HCT116 (cell line): ENCODE data around the gene TBRG4. TPM values are rescaled to one million over a fixed set of nuclear protein-coding genes. Genes with fewer than 3 reads are reported as not detected.

Source experiments
- ATAC-seq: fragments of 200-7000 bp; cut with Tn5 transposase; 2 replicates; pipeline ENCODE4 v1.9.1; 2020; ENCODE audit warnings: mild to moderate bottlenecking, moderate library complexity
- BruUV-seq: library from RNA; stranded (reverse); fragments of 400-500 nt; replicated peaks from 2 replicates; lab custom pipeline; 2021; lab: Mats Ljungman, UMichigan
- CTCF ChIA-PET: fragments of 300-600 bp; sonication (Branson Sonifier 250); formaldehyde crosslinking; loops from one replicate; lab custom pipeline; 2021; ENCODE audit warnings: antibody characterized with exemption; lab: Charles Lee
- POLR2A ChIA-PET: fragments of 300-600, 350-600 bp; sonication (Branson Sonifier 250); formaldehyde crosslinking; loops from one replicate; lab custom pipeline; 2021; ENCODE audit warnings: antibody characterized with exemption; lab: Charles Lee
- RAD21 ChIA-PET, 2 experiments: fragments of 300-600 bp; sonication (Branson Sonifier 250); formaldehyde crosslinking; loops; one replicate each; lab custom pipeline; 2023; ENCODE audit warnings: low total read pairs in 2 of 2; ENCODE audit not compliant: uncharacterized antibody in 2 of 2, unreplicated experiment in 2 of 2, low non-redundant PET in 1 of 2; lab: Charles Lee
- DNase-seq: peaks from one replicate; pipeline ENCODE4 v3.0.0-alpha.2; 2010; ENCODE audit warnings: low read depth, low spot score
- H2AFZ ChIP-seq: fragments of 200-600 bp; shearing (Covaris generic), sonication (generic); 2 replicates; pipeline ENCODE4 v1.6.1; 2017; ENCODE audit warnings: low read depth, mixed run types, mixed read lengths, antibody characterized with exemption, low read length; ENCODE audit not compliant: poor library complexity, severe bottlenecking
- H3K27ac ChIP-seq: 2 replicates; pipeline ENCODE4 v1.5.1; 2012; ENCODE audit warnings: low read depth, low read length
- H3K27me3 ChIP-seq: fragments of 200-600 bp; sonication (generic); 2 replicates; pipeline ENCODE4 v1.6.1; 2016; ENCODE audit warnings: mixed run types, low read length, mixed read lengths; ENCODE audit not compliant: insufficient read depth
- H3K36me3 ChIP-seq, 2 experiments: fragments of 200-500 bp in 1 of 2; fragments of 200-600 bp in 1 of 2; sonication (Bioruptor generic) in 1 of 2; sonication (generic) in 1 of 2; 2 replicates each; pipeline versions ENCODE4 v1.5.1 to v1.6.1; 2014 to 2016; ENCODE audit warnings: low read length in 2 of 2, inconsistent platforms in 1 of 2, mixed read lengths in 1 of 2, mixed run types in 1 of 2; ENCODE audit not compliant: insufficient read depth in 2 of 2, control insufficient read depth in 1 of 2
- H3K4me1 ChIP-seq, 2 experiments: fragments of 200-600 bp in 1 of 2; sonication (generic) in 1 of 2; 2 replicates each; pipeline versions ENCODE4 v1.5.1 to v1.6.1; 2012 to 2017; ENCODE audit warnings: low read length in 2 of 2, inconsistent platforms in 1 of 2, mild to moderate bottlenecking in 1 of 2, mixed read lengths in 1 of 2, mixed run types in 1 of 2, moderate library complexity in 1 of 2; ENCODE audit not compliant: insufficient read depth in 2 of 2, control insufficient read depth in 1 of 2
- H3K4me2 ChIP-seq: fragments of 200-600 bp; sonication (generic); 2 replicates; pipeline ENCODE4 v1.6.1; 2017; ENCODE audit warnings: mixed run types, low read length, mixed read lengths
- H3K4me3 ChIP-seq, 2 experiments: fragments of 200-600 bp in 1 of 2; sonication (generic) in 1 of 2; replicated peaks in 1 of 2; 2 replicates each; pipeline ENCODE4 v1.5.1; 2011 to 2016; ENCODE audit warnings: low read length in 2 of 2, control low read depth in 1 of 2, low read depth in 1 of 2, mild to moderate bottlenecking in 1 of 2, mixed read lengths in 1 of 2, mixed run types in 1 of 2
- H3K79me2 ChIP-seq: fragments of 200-600 bp; sonication (generic); 2 replicates; pipeline ENCODE4 v1.6.1; 2017; ENCODE audit warnings: mild to moderate bottlenecking, mixed run types, low read length, moderate library complexity, mixed read lengths; ENCODE audit not compliant: insufficient read depth
- H3K9ac ChIP-seq: fragments of 200-600 bp; sonication (generic); 2 replicates; pipeline ENCODE4 v1.6.1; 2016; ENCODE audit warnings: low read length, mixed read lengths
- H3K9me2 ChIP-seq: fragments of 200-600 bp; sonication (generic), shearing (Covaris generic); 2 replicates; pipeline ENCODE4 v1.6.1; 2017; ENCODE audit warnings: mixed run types, mild to moderate bottlenecking, moderate library complexity; ENCODE audit not compliant: insufficient read depth
- H3K9me3 ChIP-seq, 2 experiments: fragments of 200-500 bp in 1 of 2; fragments of 200-600 bp in 1 of 2; sonication (Bioruptor generic) in 1 of 2; sonication (generic) in 1 of 2; 2 replicates each; pipeline ENCODE4 v1.6.1; 2014 to 2017; ENCODE audit warnings: low read length in 2 of 2, mixed read lengths in 2 of 2, inconsistent platforms in 1 of 2, low read depth in 1 of 2, mild to moderate bottlenecking in 1 of 2, mixed run types in 1 of 2, moderate library complexity in 1 of 2; ENCODE audit not compliant: control insufficient read depth in 1 of 2, insufficient read depth in 1 of 2
- H4K20me1 ChIP-seq: fragments of 200-600 bp; sonication (generic), shearing (Covaris generic); 2 replicates; pipeline ENCODE4 v1.6.1; 2017; ENCODE audit warnings: mixed run types, mild to moderate bottlenecking, moderate library complexity; ENCODE audit not compliant: insufficient read depth
- ATF3 ChIP-seq: IDR thresholded peaks from 2 replicates; pipeline ENCODE4 v1.6.1; 2012
- CEBPB ChIP-seq: IDR thresholded peaks from 2 replicates; pipeline ENCODE4 v1.6.1; 2012; ENCODE audit warnings: low read depth
- CTCF ChIP-seq, 3 experiments: fragments of 200-600 bp in 1 of 3; sonication (generic) in 1 of 3; IDR thresholded peaks in 2 of 3; conservative IDR thresholded peaks in 1 of 3; 2 replicates each; pipeline ENCODE4 v1.5.1; 2012 to 2017; ENCODE audit warnings: low read depth in 2 of 3, low read length in 2 of 3, antibody characterized with exemption in 1 of 3, borderline replicate concordance in 1 of 3, control low read depth in 1 of 3, mild to moderate bottlenecking in 1 of 3, mixed read lengths in 1 of 3, mixed run types in 1 of 3, moderate library complexity in 1 of 3; ENCODE audit not compliant: insufficient read depth in 1 of 3
- ELF1 ChIP-seq: IDR thresholded peaks from 2 replicates; pipeline ENCODE4 v1.6.1; 2012; ENCODE audit warnings: low read depth, borderline replicate concordance
- EZH2phosphoT487 ChIP-seq: fragments of 200-600 bp; IDR thresholded peaks from 2 replicates; pipeline ENCODE4 v1.6.1; 2018; ENCODE audit warnings: antibody characterized with exemption, borderline replicate concordance
- FOSL1 ChIP-seq: IDR thresholded peaks from 2 replicates; pipeline ENCODE4 v1.6.1; 2012; ENCODE audit warnings: low read depth
- JUND ChIP-seq: IDR thresholded peaks from 2 replicates; pipeline ENCODE4 v1.6.1; 2012
- POLR2AphosphoS5 ChIP-seq: IDR thresholded peaks from 2 replicates; pipeline ENCODE4 v1.6.1; 2011; ENCODE audit warnings: mild to moderate bottlenecking, low read depth, low read length, moderate library complexity
- SP1 ChIP-seq: IDR thresholded peaks from 2 replicates; pipeline ENCODE4 v1.6.1; 2012; ENCODE audit warnings: low read depth
- TCF7L2 ChIP-seq: IDR thresholded peaks from 2 replicates; pipeline ENCODE4 v1.7.0; 2011; ENCODE audit warnings: borderline replicate concordance, inconsistent platforms; ENCODE audit not compliant: insufficient read depth, insufficient read length; ENCODE audit errors: extremely low read depth
- YY1 ChIP-seq: IDR thresholded peaks from 2 replicates; pipeline ENCODE4 v1.6.1; 2011; ENCODE audit warnings: low read length, low read depth, moderate library complexity, mild to moderate bottlenecking; ENCODE audit not compliant: insufficient replicate concordance; ENCODE audit errors: extremely low read depth
- ZBTB33 ChIP-seq: IDR thresholded peaks from 2 replicates; pipeline ENCODE4 v1.6.1; 2011; ENCODE audit warnings: mild to moderate bottlenecking, low read length, moderate library complexity; ENCODE audit not compliant: insufficient replicate concordance; ENCODE audit errors: extremely low read depth
- intact Hi-C: fragments of 100-400 bp; cut with micrococcal nuclease; formaldehyde crosslinking; loops from 2 replicates; pipeline ENCODE4 v1.10.0; 2022
- total RNA-seq: library from RNA; stranded (reverse); gene quantifications from one replicate; pipeline ENCODE4 v1.2.1, GENCODE V29; 2021; ENCODE audit not compliant: unreplicated experiment

The TBRG4 gene
- total RNA-seq, 1 experiment from 2014 or later = 136 TPM

- no peak for TF ChIP-seq EZH2phosphoT487
- TF ChIP-seq ELF1 = no peak
- TF ChIP-seq JUND = no peak
- no peak for TF ChIP-seq TCF7L2
- no peak for TF ChIP-seq ZBTB33
- TF ChIP-seq POLR2AphosphoS5 = no peak
- no peak for TF ChIP-seq FOSL1
- no peak for TF ChIP-seq SP1
- no peak for TF ChIP-seq CTCF (IDR thresholded peaks at IDR 0.05 in 2 of 3, conservative IDR thresholded peaks at IDR 0.05 in 1 of 3; ENCODE audit: borderline replicate concordance in 1 of 3, insufficient read depth in 1 of 3, low read depth in 2 of 3, low read length in 2 of 3)
- no peak for TF ChIP-seq ATF3
- TF ChIP-seq YY1 = no peak
- no peak for TF ChIP-seq CEBPB
- Histone ChIP-seq H3K4me3 (no peak overlapping the region), H4K20me1 (no peaks in the 10 kb centered on the region), H3K79me2 (peaks cover 4% of the 10 kb centered on the region; the same call in 1 of the 2 replicates), H3K9me2 (no peaks in the 10 kb centered on the region), H2AFZ (no peak overlapping the region), H3K4me2 (no peak overlapping the region), H3K27ac (no peak overlapping the region), H3K36me3 (no peaks in the 10 kb centered on the region), H3K4me1 (peaks cover 0 to 15% of the 10 kb centered on the region in 2 experiments; a peak in 2 of 4 replicates), H3K9me3 (no peaks in the 10 kb centered on the region), H3K9ac (no peak overlapping the region), H3K27me3 (no peaks in the 10 kb centered on the region)
- ChIA-PET RAD21 (no interaction called here), POLR2A (no interaction called here), CTCF (no interaction called here)
- ATAC-seq (no peak), DNase-seq (no peak)
- intact Hi-C loops = no loop called here
- no TSS peak for BruUV-seq
These were observed 53.6 kb downstream of the TBRG4 start for GRCh38 chr7:45057878-45058277.
